Lower lobe of right lung (tissue), 2 donors: ENCODE results near the gene APPL2. TPM values are rescaled to one million over a fixed set of nuclear protein-coding genes. Genes with fewer than 3 reads are reported as not detected.

Experiments used
- ATAC-seq, 2 donors: fragments of 200-7000 bp; cut with Tn5 transposase; one replicate each; pipeline ENCODE4 v1.9.1; 2020 to 2022; ENCODE audit warnings: mild to moderate bottlenecking in 2 of 2, moderate library complexity in 2 of 2
- DNase-seq: peaks from one replicate; pipeline ENCODE4 v3.0.0-alpha.2; 2020
- H3K27ac ChIP-seq: fragments of 200-600 bp; one replicate; pipeline ENCODE4 v1.8.0; 2022
- H3K27me3 ChIP-seq: fragments of 200-600 bp; one replicate; pipeline ENCODE4 v1.8.0; 2022; ENCODE audit warnings: low read depth
- H3K36me3 ChIP-seq: fragments of 200-600 bp; one replicate; pipeline ENCODE4 v1.8.0; 2022; ENCODE audit warnings: mild to moderate bottlenecking
- H3K4me1 ChIP-seq: fragments of 200-600 bp; one replicate; pipeline ENCODE4 v1.8.0; 2022
- H3K4me3 ChIP-seq: fragments of 200-600 bp; one replicate; pipeline ENCODE4 v1.8.0; 2022; ENCODE audit warnings: mild to moderate bottlenecking
- H3K9me3 ChIP-seq: fragments of 200-600 bp; one replicate; pipeline ENCODE4 v1.8.0; 2022
- intact Hi-C: fragments of 100-400 bp; cut with DNase I; formaldehyde crosslinking; loops from one replicate; pipeline ENCODE4 v1.11.0; 2022
- total RNA-seq: library from RNA; stranded (reverse); fragmentation: NEBNext Ultra II Directional; extraction: Animal tissue kit (Norgen Biotek cat#: 25700); gene quantifications from one replicate; pipeline ENCODE4 v1.2.1, GENCODE V29; 2021
- TF ChIP-seq, protein P1 (sequence below): fragments of 200-600 bp; IDR thresholded peaks from one replicate; pipeline ENCODE4 v1.8.0; 2022; ENCODE audit warnings: antibody characterized with exemption, mild to moderate bottlenecking
- donor health status: DM: no; HTN: yes; CAD: no; lungs with severe emphysema.

The APPL2 gene
- total RNA-seq, 1 donor from 2014 or later = 34.0 TPM

DNA sequence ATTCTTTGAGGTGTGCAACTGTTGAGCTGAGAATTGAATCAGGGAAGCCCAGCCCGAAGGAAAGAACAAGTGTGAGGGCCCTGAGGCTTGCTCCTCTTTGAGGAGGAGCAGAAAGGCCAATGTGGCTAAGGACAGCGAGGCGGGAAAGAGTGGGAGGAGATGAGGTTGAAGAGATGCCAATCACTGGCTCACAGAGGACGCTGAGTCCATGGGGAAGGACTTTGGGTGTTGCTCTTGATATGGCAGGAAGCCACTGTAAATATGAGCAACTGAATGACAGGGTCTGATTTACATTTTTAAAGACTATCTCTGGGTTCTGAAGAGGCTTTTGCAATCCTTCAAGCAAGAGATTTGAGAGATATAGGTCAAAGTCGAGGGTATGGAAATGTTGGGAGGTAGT is 3.3 kb upstream of the APPL2 start:
- Histone ChIP-seq H3K36me3 (no peaks in the 10 kb centered on the region), H3K4me1 (peaks cover 15% of the 10 kb centered on the region), H3K27me3 (no peaks in the 10 kb centered on the region), H3K4me3 (no peak overlapping the region), H3K9me3 (no peaks in the 10 kb centered on the region), H3K27ac (no peak overlapping the region)
- intact Hi-C loops = no loop called here
- ATAC-seq (no peak), DNase-seq (no peak)
- TF ChIP-seq, protein P1, sequence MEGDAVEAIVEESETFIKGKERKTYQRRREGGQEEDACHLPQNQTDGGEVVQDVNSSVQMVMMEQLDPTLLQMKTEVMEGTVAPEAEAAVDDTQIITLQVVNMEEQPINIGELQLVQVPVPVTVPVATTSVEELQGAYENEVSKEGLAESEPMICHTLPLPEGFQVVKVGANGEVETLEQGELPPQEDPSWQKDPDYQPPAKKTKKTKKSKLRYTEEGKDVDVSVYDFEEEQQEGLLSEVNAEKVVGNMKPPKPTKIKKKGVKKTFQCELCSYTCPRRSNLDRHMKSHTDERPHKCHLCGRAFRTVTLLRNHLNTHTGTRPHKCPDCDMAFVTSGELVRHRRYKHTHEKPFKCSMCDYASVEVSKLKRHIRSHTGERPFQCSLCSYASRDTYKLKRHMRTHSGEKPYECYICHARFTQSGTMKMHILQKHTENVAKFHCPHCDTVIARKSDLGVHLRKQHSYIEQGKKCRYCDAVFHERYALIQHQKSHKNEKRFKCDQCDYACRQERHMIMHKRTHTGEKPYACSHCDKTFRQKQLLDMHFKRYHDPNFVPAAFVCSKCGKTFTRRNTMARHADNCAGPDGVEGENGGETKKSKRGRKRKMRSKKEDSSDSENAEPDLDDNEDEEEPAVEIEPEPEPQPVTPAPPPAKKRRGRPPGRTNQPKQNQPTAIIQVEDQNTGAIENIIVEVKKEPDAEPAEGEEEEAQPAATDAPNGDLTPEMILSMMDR = no peak

DNA sequence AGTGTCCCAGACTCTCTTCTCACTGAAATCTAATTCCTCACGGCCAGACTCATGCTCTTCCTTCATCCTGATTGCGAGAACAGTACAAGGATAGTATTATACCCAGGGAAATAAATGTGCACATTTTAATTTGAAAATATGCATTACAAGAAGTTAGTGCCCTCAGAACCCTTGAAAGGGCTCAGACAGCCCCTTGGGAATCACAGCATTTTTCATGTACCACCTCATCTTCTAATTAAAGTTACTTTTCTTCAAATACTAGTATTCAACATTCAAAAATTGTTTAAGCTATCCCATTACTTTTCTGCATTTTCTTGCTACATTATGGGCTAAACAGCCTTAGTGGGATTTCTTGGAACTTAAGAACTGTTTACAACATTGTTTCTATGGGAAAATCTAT is 1.7 kb upstream of the APPL2 start:
- intact Hi-C loops = no loop called here
- Histone ChIP-seq H3K27me3 (no peaks in the 10 kb centered on the region), H3K36me3 (no peaks in the 10 kb centered on the region), H3K27ac (no peak overlapping the region), H3K9me3 (no peaks in the 10 kb centered on the region), H3K4me3 (no peak overlapping the region), H3K4me1 (peaks cover 32% of the 10 kb centered on the region)
- no peak for ATAC-seq
- TF ChIP-seq, protein P1 = no peak
- no peak for DNase-seq

DNA sequence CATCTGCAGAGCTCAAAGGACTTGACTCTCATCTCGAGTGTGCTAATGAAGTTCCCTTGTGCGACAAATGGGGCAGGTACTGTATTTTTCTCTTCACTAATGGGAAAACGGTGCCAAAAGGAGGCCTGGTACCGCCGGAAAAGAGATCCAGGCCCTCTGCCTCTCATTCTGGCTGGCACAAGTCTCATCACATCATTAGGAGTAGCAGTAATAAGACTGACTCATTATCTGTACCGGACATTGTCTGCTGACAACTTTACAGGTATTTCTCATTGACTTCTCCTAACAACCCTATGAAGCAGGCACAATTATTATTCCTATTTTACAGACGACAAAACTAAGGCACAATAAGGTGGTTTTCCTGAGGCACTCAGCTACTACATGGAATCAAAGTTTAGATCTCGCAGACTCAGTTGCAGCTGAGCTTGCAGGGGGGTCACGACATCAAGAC is 668 bp downstream of the APPL2 start:
- Histone ChIP-seq H3K9me3 (no peaks in the 10 kb centered on the region), H3K36me3 (no peaks in the 10 kb centered on the region), H3K4me1 (peaks cover 44% of the 10 kb centered on the region), H3K27me3 (no peaks in the 10 kb centered on the region), H3K27ac (peak overlapping the region; percentile 96), H3K4me3 (peak overlapping the region; percentile 86)
- ATAC-seq (peak in 1 of 2 donors; percentile 4), DNase-seq (no peak)
- intact Hi-C loops = no loop called here
- TF ChIP-seq, protein P1 = no peak

DNA sequence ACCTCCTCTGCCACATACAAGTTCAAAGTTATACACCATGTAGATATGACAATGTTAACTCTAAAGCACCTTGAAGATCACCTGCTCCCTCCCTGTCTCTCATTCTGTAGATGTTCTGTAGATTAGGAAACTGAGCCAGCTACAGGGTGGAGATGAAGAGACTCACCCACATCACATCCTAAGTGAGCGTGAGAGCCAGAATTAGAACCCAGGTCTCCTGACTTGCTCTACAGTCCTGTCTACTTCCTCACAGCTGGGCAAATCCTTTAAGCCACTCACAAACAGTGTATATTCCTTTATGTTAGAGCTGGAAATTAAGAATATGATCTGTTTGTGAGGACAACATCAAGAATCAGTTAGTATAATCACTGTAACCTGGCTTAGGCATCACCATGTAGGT is 1.8 kb downstream of the APPL2 start:
- intact Hi-C loops = no loop called here
- Histone ChIP-seq H3K27me3 (no peaks in the 10 kb centered on the region), H3K4me3 (peak overlapping the region; percentile 86), H3K4me1 (peaks cover 44% of the 10 kb centered on the region), H3K27ac (peak overlapping the region; percentile 32), H3K9me3 (no peaks in the 10 kb centered on the region), H3K36me3 (peaks cover 4% of the 10 kb centered on the region)
- TF ChIP-seq, protein P1 = no peak
- no peak for DNase-seq
- ATAC-seq = no peak

DNA sequence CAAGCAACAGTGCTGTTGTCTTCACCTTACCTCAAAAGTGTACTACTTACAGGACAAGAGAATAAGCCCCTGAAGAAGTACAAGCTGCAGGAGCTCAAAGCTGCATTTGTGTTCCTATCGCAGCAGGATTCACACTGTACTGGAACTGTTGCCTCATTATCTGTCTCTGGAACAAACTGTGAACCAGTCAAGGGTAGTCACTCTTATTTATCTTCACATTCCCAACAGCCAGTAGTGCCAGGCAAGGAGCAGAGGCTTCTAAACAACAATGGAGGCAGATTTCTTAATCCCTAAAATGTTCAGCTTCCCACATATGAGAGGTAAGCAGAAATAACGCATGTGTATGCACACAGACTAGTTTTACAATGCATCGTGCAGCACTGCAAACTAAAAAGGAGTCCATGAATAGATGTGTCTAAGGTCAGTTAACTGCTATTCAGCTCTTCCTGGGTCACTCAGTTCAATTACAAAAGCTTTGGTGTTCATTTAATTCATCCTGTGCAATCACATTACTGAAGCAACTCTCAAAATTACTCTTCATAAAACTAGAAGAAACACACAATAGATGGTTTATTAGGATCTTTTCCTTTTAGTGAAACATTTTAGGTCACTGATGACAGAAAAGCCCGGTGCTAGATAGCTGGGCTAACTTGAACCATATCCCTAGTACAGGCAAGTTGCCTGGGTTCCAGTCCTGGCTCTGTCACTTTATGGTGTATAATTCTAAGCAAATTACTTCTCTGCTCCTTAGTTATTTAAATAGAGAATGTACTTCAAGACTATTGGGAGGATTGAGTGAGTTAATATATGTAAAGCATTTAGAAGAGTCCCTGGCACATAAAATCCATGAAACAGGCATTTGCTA is 2.7 kb downstream of the APPL2 start:
- intact Hi-C loops = no loop called here
- no peak for ATAC-seq

More for the DNA sequence above, 2.7 kb downstream of the APPL2 start:
- peak overlapping the region; percentile 86 for H3K4me3 ChIP-seq
- no peaks in the 10 kb centered on the region for H3K27me3 ChIP-seq
- H3K36me3 ChIP-seq = peaks cover 13% of the 10 kb centered on the region
- peaks cover 53% of the 10 kb centered on the region for H3K4me1 ChIP-seq
- TF ChIP-seq, protein P1 = no peak
- no peak for DNase-seq
- H3K27ac ChIP-seq = peak overlapping the region; percentile 32
- H3K9me3 ChIP-seq = no peaks in the 10 kb centered on the region
